GM12865 (cell line): ENCODE results near the gene DHX35.

Source experiments
- DNase-seq: peaks from one replicate; pipeline ENCODE4 v3.0.0; 2010; ENCODE audit warnings: low read depth
- H3K4me3 ChIP-seq: 2 replicates; pipeline ENCODE4 v1.5.1; 2011; ENCODE audit warnings: mild to moderate bottlenecking, low read depth, low read length, control low read depth
- CTCF ChIP-seq: IDR thresholded peaks from 2 replicates; pipeline ENCODE4 v1.5.1; 2011; ENCODE audit warnings: low read length, control low read depth, low read depth, inconsistent platforms; ENCODE audit not compliant: insufficient read depth; ENCODE audit errors: missing control alignments

DHX35 gene

GRCh38 chr20:38973645-38974044, 11.5 kb downstream of the DHX35 start:
- DNase-seq, result no peak
- TF ChIP-seq CTCF, result no peak
- no peak overlapping the region for H3K4me3 ChIP-seq

GRCh38 chr20:38975539-38976120, 13.5 kb downstream of the DHX35 start:
- no peak for TF ChIP-seq CTCF
- no peak overlapping the region for H3K4me3 ChIP-seq
- DNase-seq, result no peak

- DNase-seq, result no peak
- TF ChIP-seq CTCF, result no peak
- H3K4me3 ChIP-seq, result no peak overlapping the region
Observed at GRCh38 chr20:38979434-38979833, 17.3 kb downstream of the DHX35 start.

- no peak for TF ChIP-seq CTCF
- no peak overlapping the region for H3K4me3 ChIP-seq
- DNase-seq, result no peak
Observed at GRCh38 chr20:38979842-38980241, 17.7 kb downstream of the DHX35 start.

GRCh38 chr20:38982291-38982690, 20.1 kb downstream of the DHX35 start:
- H3K4me3 ChIP-seq, result no peak overlapping the region
- TF ChIP-seq CTCF, result no peak
- no peak for DNase-seq

- TF ChIP-seq CTCF, result no peak
- H3K4me3 ChIP-seq, result no peak overlapping the region
- DNase-seq, result no peak
Observed at GRCh38 chr20:38985060-38985459, 22.9 kb downstream of the DHX35 start.

- H3K4me3 ChIP-seq, result no peak overlapping the region
- DNase-seq, result peak; percentile 68
- TF ChIP-seq CTCF, result no peak
Observed at GRCh38 chr20:38985603-38986170, 23.5 kb downstream of the DHX35 start.
